DLD1 (cell line): ENCODE measurements around the gene ATP2B1.

Experiments
- in situ Hi-C: cut with HindIII; loops from 2 replicates; pipeline ENCODE4 v1.10.0; 2017; ENCODE audit warnings: low sequenced_read_pairs

The ATP2B1 gene

DNA sequence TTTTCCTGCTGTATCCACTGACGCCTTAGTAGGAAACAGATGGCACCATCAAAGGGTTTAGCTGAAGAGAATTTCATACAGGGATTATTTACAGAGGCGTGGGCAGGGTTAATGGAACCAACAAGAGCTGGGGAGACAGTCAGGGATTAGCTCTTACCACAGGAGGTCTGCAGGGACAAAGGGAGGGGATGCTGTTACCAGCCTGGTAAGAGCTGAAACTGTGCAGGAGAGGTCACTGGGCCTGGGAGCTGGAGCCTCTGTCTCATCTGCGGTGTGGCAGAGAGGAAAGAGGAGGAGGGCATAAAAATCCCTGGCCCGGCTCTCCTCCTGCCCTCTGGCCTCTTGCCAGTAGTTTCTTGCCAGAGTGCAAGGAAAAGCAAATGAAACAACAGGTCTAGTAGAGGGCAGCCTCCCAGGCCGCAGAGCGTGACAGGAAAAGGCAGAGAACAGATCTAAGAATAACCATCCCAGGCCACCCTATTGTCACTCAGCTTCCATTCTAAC lies 163.9 kb downstream of the ATP2B1 start:
- in situ Hi-C loops, result no loop called here

DNA sequence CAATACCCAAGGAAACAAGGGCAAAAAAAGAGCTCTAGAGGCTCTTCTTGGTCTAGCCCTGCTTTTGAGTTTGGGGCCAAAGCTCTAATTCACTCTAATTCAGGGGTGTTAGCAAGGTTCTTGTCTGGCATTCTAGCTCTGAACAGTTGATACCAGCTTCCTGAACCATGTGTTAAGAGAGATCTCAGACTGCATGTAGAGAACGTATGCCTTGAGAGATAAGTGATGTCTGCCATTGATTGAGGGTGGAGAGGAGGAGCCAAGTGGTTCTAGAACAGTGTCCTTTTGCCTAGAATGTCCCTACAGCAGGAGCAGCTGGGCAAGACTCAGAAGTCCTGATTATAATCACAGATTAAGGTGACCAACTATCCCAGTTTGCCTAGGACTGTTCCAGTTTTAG lies 164.6 kb downstream of the ATP2B1 start:
- in situ Hi-C loops, result no loop called here

- in situ Hi-C loops, result no loop called here
Observed at GRCh38 chr12:89542912-89543592, 165.6 kb downstream of the ATP2B1 start.

DNA sequence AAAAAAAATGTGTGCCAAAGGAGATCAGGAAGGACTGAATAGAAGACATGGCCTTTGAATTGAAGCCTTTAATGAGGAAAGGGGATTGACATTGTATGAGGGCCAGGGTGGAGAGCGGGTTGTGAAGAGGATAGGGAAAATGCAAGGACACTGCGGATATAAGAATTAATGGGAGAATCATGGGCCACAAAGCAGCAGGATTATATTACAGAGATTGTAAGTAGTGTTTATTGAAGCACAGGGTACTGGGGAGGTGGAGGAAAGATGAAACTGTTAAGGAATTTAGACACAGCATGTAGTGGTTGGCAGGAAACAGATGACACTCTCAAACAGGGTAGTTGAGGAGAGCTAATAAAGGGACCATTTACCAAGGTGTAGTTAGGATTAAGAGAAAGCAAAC lies 166.4 kb downstream of the ATP2B1 start:
- in situ Hi-C loops, result no loop called here

DNA sequence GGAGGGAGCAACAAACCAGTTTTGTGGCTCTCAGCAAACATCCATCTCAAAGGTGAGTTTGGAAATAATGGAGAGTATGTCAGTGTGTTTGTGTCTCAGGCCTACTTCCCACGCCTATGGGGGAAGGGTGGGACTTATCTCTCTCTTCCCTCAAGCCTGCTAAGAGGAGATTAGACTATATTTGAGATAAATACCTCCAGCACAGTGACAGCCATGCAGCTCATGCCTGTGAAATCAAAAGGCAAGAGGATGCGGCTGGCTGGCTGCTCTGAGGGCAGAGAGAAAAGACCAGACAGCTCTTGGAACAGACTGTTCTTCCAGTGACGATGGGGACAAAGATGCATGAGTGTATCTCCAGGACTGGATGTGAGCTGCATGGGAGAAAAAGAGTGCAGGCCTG lies 168.1 kb downstream of the ATP2B1 start:
- in situ Hi-C loops, result no loop called here

- in situ Hi-C loops, result no loop called here
Observed at GRCh38 chr12:89539426-89540223, 169.0 kb downstream of the ATP2B1 start.

DNA sequence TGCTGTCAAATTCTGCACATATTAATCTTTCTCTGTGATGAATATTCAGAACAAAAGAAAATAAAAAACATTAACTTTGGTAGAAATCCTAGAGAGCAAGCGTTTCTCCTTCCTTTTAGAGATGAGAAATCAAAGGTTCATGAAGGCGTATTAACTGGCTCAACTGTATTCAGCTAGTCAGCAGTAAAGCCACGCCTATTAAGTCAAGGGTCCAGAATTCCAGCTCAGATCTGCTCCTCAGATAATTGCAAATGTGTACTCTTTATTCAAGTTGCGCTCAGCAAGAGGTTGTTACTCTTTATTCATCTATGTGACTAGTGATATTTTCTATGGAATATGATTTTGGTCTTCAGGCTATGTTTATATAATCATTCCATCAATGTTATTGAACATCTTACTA lies 169.7 kb downstream of the ATP2B1 start:
- in situ Hi-C loops, result no loop called here
